ENCODE results near the gene SEMA3D. TPM values are rescaled to one million over a fixed set of nuclear protein-coding genes. Genes with fewer than 3 reads are reported as not detected.
A peak's percentile ranks its signal among the peaks of the same experiment; 100 is the strongest.

The SEMA3D gene
- total RNA-seq, 1 experiment from 2014 or later = 23.3 TPM

DNA sequence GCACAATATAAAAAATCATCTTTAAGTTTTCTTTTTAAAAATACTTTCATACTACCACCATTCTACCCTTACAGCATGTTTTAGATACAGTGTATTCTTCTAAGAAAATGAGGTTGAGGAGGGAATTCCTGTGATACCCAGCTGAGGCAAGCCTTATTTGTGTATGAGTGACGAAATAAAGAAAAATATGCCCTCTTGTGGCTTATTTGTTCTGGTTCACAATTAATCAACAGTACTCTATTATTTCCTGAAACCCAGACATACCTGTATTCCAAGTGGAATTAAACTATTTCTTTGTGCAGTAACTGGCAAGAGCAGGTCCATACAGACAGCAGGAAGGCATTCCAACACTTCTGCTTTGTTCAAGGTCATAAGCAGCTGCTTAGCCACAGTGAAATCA lies 4.5 kb upstream of the SEMA3D start:
- intact Hi-C loops (cut with micrococcal nuclease; ENCODE audit: unreplicated experiment) = loop anchor here (1.0 kb wide), 1 partner anchor 150 kb away; no protein-coding TSS in a partner anchor
- peak; percentile 63 for DNase-seq (ENCODE audit: low spot score)
- Histone ChIP-seq H3K36me3 (ENCODE audit: insufficient read depth, low read length, poor library complexity, severe bottlenecking) (no peaks in the 10 kb centered on the region), H3K27me3 (replicated peaks; ENCODE audit: insufficient read depth, low read depth, low read length, poor library complexity) (no peaks in the 10 kb centered on the region), H3K4me1 (ENCODE audit: insufficient read depth, low read length, poor library complexity, severe bottlenecking) (peaks cover 7% of the 10 kb centered on the region), H3K9me3 (ENCODE audit: low read depth, low read length, poor library complexity, severe bottlenecking) (no peaks in the 10 kb centered on the region), H3K27ac (ENCODE audit: low read depth, low read length, poor library complexity, severe bottlenecking) (no peak overlapping the region), H3K4me3 (ENCODE audit: low read depth, low read length, poor library complexity, severe bottlenecking) (no peak overlapping the region)
- no TSS peak for BruUV-seq (replicated peaks)
- ChIA-PET POLR2A (ENCODE audit: low non-redundant PET) (no interaction called here), CTCF (no interaction called here)
- no peak for TF ChIP-seq EZH2 (IDR thresholded peaks at IDR 0.05; ENCODE audit: borderline replicate concordance, low read depth, low read length, poor library complexity, severe bottlenecking)
- peak; percentile 60 for TF ChIP-seq CTCF (conservative IDR thresholded peaks at IDR 0.05; ENCODE audit: low read depth, low read length)

- intact Hi-C loops (cut with micrococcal nuclease; ENCODE audit: unreplicated experiment) = loop anchor here (1.0 to 5.0 kb wide), 5 partner anchors 145 to 641 kb away; no protein-coding TSS in a partner anchor
- Histone ChIP-seq H3K4me3 (ENCODE audit: low read depth, low read length, poor library complexity, severe bottlenecking) (peak overlapping the region; percentile 84), H3K4me1 (ENCODE audit: insufficient read depth, low read length, poor library complexity, severe bottlenecking) (peaks cover 15% of the 10 kb centered on the region), H3K9me3 (ENCODE audit: low read depth, low read length, poor library complexity, severe bottlenecking) (no peaks in the 10 kb centered on the region), H3K27me3 (replicated peaks; ENCODE audit: insufficient read depth, low read depth, low read length, poor library complexity) (no peaks in the 10 kb centered on the region), H3K36me3 (ENCODE audit: insufficient read depth, low read length, poor library complexity, severe bottlenecking) (no peaks in the 10 kb centered on the region), H3K27ac (ENCODE audit: low read depth, low read length, poor library complexity, severe bottlenecking) (peak overlapping the region; percentile 84)
- DNase-seq (ENCODE audit: low spot score) = peak; percentile 84
- POLR2A ChIA-PET (ENCODE audit: low non-redundant PET) = no interaction called here
- CTCF ChIA-PET = interaction anchor here (1.1 to 1.4 kb wide), 2 partner anchors 155 to 278 kb away, joined by 4 to 5 read pairs; no protein-coding TSS in a partner anchor
- TF ChIP-seq EZH2 (IDR thresholded peaks at IDR 0.05; ENCODE audit: borderline replicate concordance, low read depth, low read length, poor library complexity, severe bottlenecking) (no peak), CTCF (conservative IDR thresholded peaks at IDR 0.05; ENCODE audit: low read depth, low read length) (no peak)
- BruUV-seq (replicated peaks) = no TSS peak
These were observed 754 bp downstream of the SEMA3D start for GRCh38 chr7:85186083-85186520.

DNA sequence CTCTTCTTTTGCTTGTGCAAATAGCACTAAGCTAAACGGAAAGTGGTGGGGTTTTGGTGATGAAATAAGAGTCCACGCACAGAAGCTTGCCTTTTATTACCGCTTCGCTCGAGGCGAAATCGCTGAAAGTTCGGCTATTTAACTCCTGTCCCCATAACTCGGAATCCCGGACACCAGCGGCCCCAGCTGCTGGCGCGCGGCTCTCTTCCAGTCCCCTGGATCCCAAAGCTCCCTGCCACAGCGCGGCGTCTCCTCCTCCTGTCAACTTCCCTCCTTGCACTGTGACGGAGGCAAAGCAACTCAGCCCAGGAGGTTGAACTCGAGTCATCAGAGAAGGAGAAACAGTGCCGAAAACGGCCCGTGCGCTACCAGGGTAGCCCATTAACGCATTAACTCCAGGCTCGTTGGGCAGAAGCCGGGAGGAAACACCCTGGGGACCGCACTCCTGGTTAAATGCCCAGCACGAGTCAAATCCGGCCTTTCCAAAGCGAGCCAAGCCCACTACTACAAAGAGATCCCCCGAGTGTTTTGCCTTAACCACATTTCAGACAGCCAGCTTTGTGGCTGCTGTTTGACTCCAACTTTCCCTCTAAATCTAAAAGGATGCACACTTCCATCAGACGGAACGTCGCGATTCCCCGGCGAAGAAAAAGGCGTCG lies 1.3 kb downstream of the SEMA3D start:
- Histone ChIP-seq H3K4me3 (ENCODE audit: low read depth, low read length, poor library complexity, severe bottlenecking) (peak overlapping the region; percentile 84), H3K36me3 (ENCODE audit: insufficient read depth, low read length, poor library complexity, severe bottlenecking) (no peaks in the 10 kb centered on the region), H3K27me3 (replicated peaks; ENCODE audit: insufficient read depth, low read depth, low read length, poor library complexity) (no peaks in the 10 kb centered on the region), H3K27ac (ENCODE audit: low read depth, low read length, poor library complexity, severe bottlenecking) (peak overlapping the region; percentile 84), H3K9me3 (ENCODE audit: low read depth, low read length, poor library complexity, severe bottlenecking) (peaks cover 5% of the 10 kb centered on the region), H3K4me1 (ENCODE audit: insufficient read depth, low read length, poor library complexity, severe bottlenecking) (peaks cover 15% of the 10 kb centered on the region)
- CTCF ChIA-PET = interaction anchor here (0.6 to 1.4 kb wide), 4 partner anchors 37 to 279 kb away, joined by 3 to 5 read pairs (median 4); no protein-coding TSS in a partner anchor
- intact Hi-C loops (cut with micrococcal nuclease; ENCODE audit: unreplicated experiment) = loop anchor here (1.0 to 5.0 kb wide), 5 partner anchors 144 to 642 kb away; no protein-coding TSS in a partner anchor
- TSS peak; percentile 24 for BruUV-seq (replicated peaks)
- TF ChIP-seq CTCF (conservative IDR thresholded peaks at IDR 0.05; ENCODE audit: low read depth, low read length) (peak; percentile 48), EZH2 (IDR thresholded peaks at IDR 0.05; ENCODE audit: borderline replicate concordance, low read depth, low read length, poor library complexity, severe bottlenecking) (no peak)
- DNase-seq (ENCODE audit: low spot score) = peak; percentile 91
- POLR2A ChIA-PET (ENCODE audit: low non-redundant PET) = interaction anchor here (0.6 kb wide), 1 partner anchor 990 kb away, joined by 3 read pairs; no protein-coding TSS in a partner anchor

All from A673 (cell line).